Measurements from ENCODE around the gene SLC7A9.
"Not testable (repeated sequence)": the region's sequence is repeated elsewhere in the genome, so short reads cannot be mapped to it uniquely, and the experiment has no call there.

Gene SLC7A9

GRCh38 chr19:32782089-32782488, 87.5 kb downstream of the SLC7A9 start:
- DNase-seq = not testable (repeated sequence)

- no peak for DNase-seq
Observed at GRCh38 chr19:32781280-32781679, 88.3 kb downstream of the SLC7A9 start.
